T-helper 9 cell (primary cell): ENCODE measurements around the gene TMEM217.
A peak's percentile ranks its signal among the peaks of the same experiment; 100 is the strongest.

Experiments
- DNase-seq: peaks from one replicate; pipeline ENCODE4 v3.0.0-alpha.2; 2020

TMEM217 gene

GRCh38 chr6:37177935-37178517, 79.9 kb downstream of the TMEM217 start:
- no peak for DNase-seq

- no peak for DNase-seq
Measured at GRCh38 chr6:37177077-37177934, 80.6 kb downstream of the TMEM217 start.

- DNase-seq = no peak
Measured at GRCh38 chr6:37176268-37177076, 81.5 kb downstream of the TMEM217 start.

- DNase-seq = no peak
Measured at GRCh38 chr6:37175332-37176267, 82.3 kb downstream of the TMEM217 start.

GRCh38 chr6:37174515-37175331, 83.2 kb downstream of the TMEM217 start:
- DNase-seq = no peak

GRCh38 chr6:37174196-37174514, 83.8 kb downstream of the TMEM217 start:
- no peak for DNase-seq

- DNase-seq = no peak
Measured at GRCh38 chr6:37173493-37174195, 84.3 kb downstream of the TMEM217 start.

GRCh38 chr6:37172912-37173492, 84.9 kb downstream of the TMEM217 start:
- no peak for DNase-seq

- peak; percentile 90 for DNase-seq
Measured at GRCh38 chr6:37171970-37172812, 85.8 kb downstream of the TMEM217 start.

- DNase-seq = peak; percentile 29
Measured at GRCh38 chr6:37171201-37171969, 86.6 kb downstream of the TMEM217 start.

- peak; percentile 29 for DNase-seq
Measured at GRCh38 chr6:37170273-37171200, 87.4 kb downstream of the TMEM217 start.

GRCh38 chr6:37169496-37170272, 88.3 kb downstream of the TMEM217 start, which contains the start of gene PIM1:
Gene PIM1 (plus strand): TSS chr6:37170152. CDS start chr6:37170576, 424 bp downstream.
- peak; percentile 99 for DNase-seq

- DNase-seq = no peak
Measured at GRCh38 chr6:37168811-37169495, 89.0 kb downstream of the TMEM217 start.

- DNase-seq = no peak
Measured at GRCh38 chr6:37168163-37168758, 89.7 kb downstream of the TMEM217 start.

- DNase-seq = no peak
Measured at GRCh38 chr6:37162740-37163139, 95.2 kb downstream of the TMEM217 start.
